Suprapubic skin (tissue), 4 donors: ENCODE measurements around the gene KRTAP8-1.

Experiments
- EP300 ChIP-seq: sonication (generic); formaldehyde crosslinking; IDR thresholded peaks from one replicate; pipeline ENCODE4 v1.6.1; 2017; ENCODE audit warnings: antibody characterized with exemption
- POLR2A ChIP-seq, 2 donors: fragments of 450-650 bp; IDR thresholded peaks; one replicate each; pipeline ENCODE4 v1.6.1; 2017; ENCODE audit warnings: antibody characterized with exemption in 2 of 2, mild to moderate bottlenecking in 2 of 2, moderate library complexity in 2 of 2
- POLR2AphosphoS5 ChIP-seq, 3 donors: sonication (generic); formaldehyde crosslinking; IDR thresholded peaks; one replicate each; pipeline ENCODE4 v1.6.1; 2017; ENCODE audit warnings: antibody characterized with exemption in 3 of 3
- TF ChIP-seq, protein P1 (sequence below), 2 donors: fragments of 200-600 bp in 1 of 2; fragments of 450-650 bp in 1 of 2; sonication (generic) in 1 of 2; IDR thresholded peaks; one replicate each; pipeline ENCODE4 v1.5.1; 2016 to 2019; ENCODE audit warnings: antibody characterized with exemption in 2 of 2, mild to moderate bottlenecking in 1 of 2, moderate library complexity in 1 of 2

DNA sequence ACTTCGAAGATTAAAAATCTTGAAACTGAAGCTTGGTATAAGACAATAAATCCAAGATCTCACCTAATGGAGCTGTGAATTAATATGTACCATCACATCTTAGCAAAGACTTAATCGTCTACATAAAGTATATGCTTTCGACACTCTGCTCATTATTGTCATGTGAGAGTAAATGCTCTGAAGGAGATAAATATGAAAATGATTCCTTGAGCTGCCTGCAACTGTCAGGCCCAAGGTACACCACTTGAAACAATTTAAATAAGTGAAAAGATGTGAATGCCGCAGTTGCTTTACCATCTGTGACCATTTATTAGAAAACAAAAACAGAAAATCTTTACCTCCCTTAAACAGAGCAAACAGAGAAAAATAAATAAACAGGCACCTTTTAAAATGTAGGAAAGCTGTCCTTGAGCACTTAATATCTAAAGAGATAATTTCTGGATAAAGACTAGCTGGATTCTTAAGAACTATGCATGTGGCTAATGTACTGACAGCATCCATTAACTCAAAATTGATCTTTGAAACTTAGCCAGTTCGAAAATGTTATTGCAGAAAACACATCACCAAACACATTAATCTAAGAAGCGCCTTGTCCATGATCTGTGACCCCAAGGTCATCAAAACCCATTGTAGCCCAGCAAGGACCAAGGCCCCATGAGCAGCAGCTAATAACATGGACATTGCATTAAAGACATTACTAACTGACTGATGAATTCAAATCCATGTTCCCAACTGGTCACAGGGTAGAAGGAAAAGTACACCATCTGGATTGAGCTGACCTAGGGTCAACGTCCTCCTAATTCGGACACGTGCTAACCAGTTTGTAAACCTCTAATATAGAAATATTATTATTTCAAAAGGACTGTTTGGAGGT lies 34.8 kb upstream of the KRTAP8-1 start:
- TF ChIP-seq, protein P1, sequence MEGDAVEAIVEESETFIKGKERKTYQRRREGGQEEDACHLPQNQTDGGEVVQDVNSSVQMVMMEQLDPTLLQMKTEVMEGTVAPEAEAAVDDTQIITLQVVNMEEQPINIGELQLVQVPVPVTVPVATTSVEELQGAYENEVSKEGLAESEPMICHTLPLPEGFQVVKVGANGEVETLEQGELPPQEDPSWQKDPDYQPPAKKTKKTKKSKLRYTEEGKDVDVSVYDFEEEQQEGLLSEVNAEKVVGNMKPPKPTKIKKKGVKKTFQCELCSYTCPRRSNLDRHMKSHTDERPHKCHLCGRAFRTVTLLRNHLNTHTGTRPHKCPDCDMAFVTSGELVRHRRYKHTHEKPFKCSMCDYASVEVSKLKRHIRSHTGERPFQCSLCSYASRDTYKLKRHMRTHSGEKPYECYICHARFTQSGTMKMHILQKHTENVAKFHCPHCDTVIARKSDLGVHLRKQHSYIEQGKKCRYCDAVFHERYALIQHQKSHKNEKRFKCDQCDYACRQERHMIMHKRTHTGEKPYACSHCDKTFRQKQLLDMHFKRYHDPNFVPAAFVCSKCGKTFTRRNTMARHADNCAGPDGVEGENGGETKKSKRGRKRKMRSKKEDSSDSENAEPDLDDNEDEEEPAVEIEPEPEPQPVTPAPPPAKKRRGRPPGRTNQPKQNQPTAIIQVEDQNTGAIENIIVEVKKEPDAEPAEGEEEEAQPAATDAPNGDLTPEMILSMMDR (IDR thresholded peaks at IDR 0.05), result no peak
- TF ChIP-seq EP300 (no peak), POLR2AphosphoS5 (IDR thresholded peaks at IDR 0.05) (no peak), POLR2A (IDR thresholded peaks at IDR 0.05) (no peak)
